CD14-positive monocyte (primary cell): ENCODE data around the gene PLCE1. TPM values are rescaled to one million over a fixed set of nuclear protein-coding genes. Genes with fewer than 3 reads are reported as not detected.

Experiments
- DNase-seq, 3 donors: peaks; one replicate each; pipeline ENCODE4 v3.0.0-alpha.2; 2011 to 2022
- H2AFZ ChIP-seq: 2 replicates; pipeline ENCODE4 v1.6.0; 2012; ENCODE audit warnings: mild to moderate bottlenecking, low read depth, low read length, inconsistent platforms; ENCODE audit not compliant: insufficient read depth, poor library complexity, severe bottlenecking
- H3K27ac ChIP-seq, 2 donors: 1 replicate in 1 of 2; 2 replicates in 1 of 2; pipeline ENCODE4 v1.5.1; 2012 to 2013; ENCODE audit warnings: low read length in 2 of 2, control low read depth in 1 of 2, inconsistent platforms in 1 of 2, low read depth in 1 of 2, mild to moderate bottlenecking in 1 of 2
- H3K27me3 ChIP-seq, 2 donors: one replicate each; pipeline versions ENCODE4 v1.6.0 to v1.6.1; 2011 to 2013; ENCODE audit warnings: low read length in 2 of 2; ENCODE audit not compliant: control insufficient read depth in 2 of 2, insufficient read depth in 2 of 2
- H3K36me3 ChIP-seq, 2 donors: replicated peaks in 1 of 2; 1 replicate in 1 of 2; 2 replicates in 1 of 2; pipeline versions ENCODE4 v1.5.1 to v1.6.1; 2012 to 2013; ENCODE audit warnings: low read length in 2 of 2, control low read depth in 1 of 2, inconsistent platforms in 1 of 2, mild to moderate bottlenecking in 1 of 2; ENCODE audit not compliant: insufficient read depth in 2 of 2, control insufficient read depth in 1 of 2
- H3K4me1 ChIP-seq, 2 donors: 1 replicate in 1 of 2; 2 replicates in 1 of 2; pipeline versions ENCODE4 v1.5.1 to v1.6.1; 2012 to 2013; ENCODE audit warnings: low read length in 2 of 2, control low read depth in 1 of 2, inconsistent platforms in 1 of 2, mild to moderate bottlenecking in 1 of 2, moderate library complexity in 1 of 2; ENCODE audit not compliant: insufficient read depth in 2 of 2, control insufficient read depth in 1 of 2
- H3K4me2 ChIP-seq: replicated peaks from 2 replicates; pipeline ENCODE3; 2012; ENCODE audit warnings: low read length, moderate library complexity, mild to moderate bottlenecking; ENCODE audit not compliant: poor library complexity, severe bottlenecking; ENCODE audit errors: extremely low read depth
- H3K4me3 ChIP-seq, 3 experiments: fragments of 200-600 bp in 1 of 3; sonication (generic) in 1 of 3; replicated peaks in 1 of 3; 1 replicate in 2 of 3; 2 replicates in 1 of 3; pipeline ENCODE4 v1.5.1; 2011 to 2013; ENCODE audit warnings: low read length in 3 of 3, mild to moderate bottlenecking in 3 of 3, control low read depth in 2 of 3, low read depth in 2 of 3, inconsistent platforms in 1 of 3, moderate library complexity in 1 of 3
- H3K79me2 ChIP-seq: 2 replicates; pipeline ENCODE4 v1.6.0; 2012; ENCODE audit warnings: mild to moderate bottlenecking, control low read depth, inconsistent platforms, low read length, moderate library complexity; ENCODE audit not compliant: insufficient read depth
- H3K9ac ChIP-seq: 2 replicates; pipeline ENCODE4 v1.6.0; 2017; ENCODE audit warnings: low read length, mild to moderate bottlenecking; ENCODE audit not compliant: insufficient read depth, poor library complexity, severe bottlenecking
- H3K9me3 ChIP-seq, 2 donors: replicated peaks in 1 of 2; 1 replicate in 1 of 2; 2 replicates in 1 of 2; pipeline versions ENCODE4 v1.5.1 to v1.6.1; 2012 to 2013; ENCODE audit warnings: low read length in 2 of 2, control low read depth in 1 of 2; ENCODE audit not compliant: control insufficient read depth in 1 of 2, insufficient read depth in 1 of 2
- H4K20me1 ChIP-seq: 2 replicates; pipeline ENCODE4 v1.6.0; 2012; ENCODE audit warnings: mild to moderate bottlenecking, low read length, control low read depth, moderate library complexity; ENCODE audit not compliant: insufficient read depth
- H3K27ac Mint-ChIP-seq, 7 donors: one replicate each; pipeline ENCODE4 v1.8.0; 2020; ENCODE audit warnings: mild to moderate bottlenecking in 7 of 7, mixed read lengths in 7 of 7, moderate library complexity in 6 of 7, inconsistent platforms in 2 of 7
- H3K27me3 Mint-ChIP-seq, 3 donors: one replicate each; pipeline ENCODE4 v1.8.0; 2021 to 2022; ENCODE audit warnings: low read depth in 3 of 3, mild to moderate bottlenecking in 3 of 3, mixed read lengths in 3 of 3, moderate library complexity in 3 of 3, inconsistent platforms in 1 of 3
- H3K36me3 Mint-ChIP-seq, 2 donors: one replicate each; pipeline ENCODE4 v1.8.0; 2020; ENCODE audit warnings: mixed read lengths in 2 of 2, inconsistent platforms in 1 of 2, mild to moderate bottlenecking in 1 of 2
- H3K4me1 Mint-ChIP-seq: one replicate; pipeline ENCODE4 v1.8.0; 2020; ENCODE audit warnings: mild to moderate bottlenecking, mixed read lengths
- H3K4me3 Mint-ChIP-seq, 2 donors: one replicate each; pipeline ENCODE4 v1.8.0; 2020; ENCODE audit warnings: mild to moderate bottlenecking in 2 of 2, mixed read lengths in 2 of 2, moderate library complexity in 1 of 2
- H3K9me3 Mint-ChIP-seq, 7 donors: one replicate each; pipeline ENCODE4 v1.8.0; 2020 to 2022; ENCODE audit warnings: mixed read lengths in 7 of 7, mild to moderate bottlenecking in 6 of 7, moderate library complexity in 6 of 7, inconsistent platforms in 2 of 7
- CTCF ChIP-seq: fragments of 200-600 bp; IDR thresholded peaks from one replicate; pipeline ENCODE4 v1.8.0; 2022; ENCODE audit warnings: antibody characterized with exemption, mild to moderate bottlenecking
- WGBS: methylation state at CpG from one replicate; pipeline ENCODE4 v1.1.5; 2013; ENCODE audit warnings: missing lambda C conversion rate; ENCODE audit not compliant: insufficient coverage; 5-methylcytosine and 5-hydroxymethylcytosine counted together
- intact Hi-C, 2 donors: fragments of 100-400 bp; cut with micrococcal nuclease; formaldehyde crosslinking; loops; one replicate each; pipeline versions ENCODE4 v1.15.0 to v1.15.1; 2023
- polyA plus RNA-seq, 3 donors: library from polyadenylated mRNA; depleted of rRNA in 1 of 3; unstranded in 2 of 3; stranded (reverse) in 1 of 3; fragments of 300-500 nt in 2 of 3; fragments of >200 nt in 1 of 3; fragmentation: Illumina TruSeq in 2 of 3; gene quantifications; 1 replicate in 2 of 3; 2 replicates in 1 of 3; pipeline ENCODE4 v1.2.3, GENCODE V29; 2012 to 2021

Gene PLCE1
- polyA plus RNA-seq, 3 donors: 0.02 TPM; not detected in 1

GRCh38 chr10:93996551-93996950 lies 2.8 kb downstream of the PLCE1 start:
- WGBS: no CpG with 5 or more reads among the region's 3 CpGs
- intact Hi-C loops: no loop called here
- no peaks in the 10 kb centered on the region for H3K79me2 ChIP-seq
- no peak for DNase-seq
- no peak overlapping the region for H3K4me3 ChIP-seq
- no peak overlapping the region for H3K9ac ChIP-seq
- no peak overlapping the region for H3K4me2 ChIP-seq
- no peaks in the 10 kb centered on the region for H3K36me3 ChIP-seq
- Mint-ChIP-seq H3K4me3 (no peak overlapping the region), H3K36me3 (no peaks in the 10 kb centered on the region), H3K27me3 (peaks cover 44 to 55% (median 51%) of the 10 kb centered on the region in 3 donors), H3K4me1 (peaks cover 3% of the 10 kb centered on the region), H3K27ac (no peak overlapping the region), H3K9me3 (peaks cover 0 to 6% (median 3%) of the 10 kb centered on the region in 7 donors)
- H3K9me3 ChIP-seq: peaks cover 0 to 20% of the 10 kb centered on the region in 2 donors
- no peaks in the 10 kb centered on the region for H4K20me1 ChIP-seq
- H3K27ac ChIP-seq: no peak overlapping the region
- H2AFZ ChIP-seq: no peak overlapping the region
- TF ChIP-seq CTCF: no peak
- H3K4me1 ChIP-seq: no peaks in the 10 kb centered on the region
- H3K27me3 ChIP-seq: peaks cover 46 to 55% of the 10 kb centered on the region in 2 donors

DNA sequence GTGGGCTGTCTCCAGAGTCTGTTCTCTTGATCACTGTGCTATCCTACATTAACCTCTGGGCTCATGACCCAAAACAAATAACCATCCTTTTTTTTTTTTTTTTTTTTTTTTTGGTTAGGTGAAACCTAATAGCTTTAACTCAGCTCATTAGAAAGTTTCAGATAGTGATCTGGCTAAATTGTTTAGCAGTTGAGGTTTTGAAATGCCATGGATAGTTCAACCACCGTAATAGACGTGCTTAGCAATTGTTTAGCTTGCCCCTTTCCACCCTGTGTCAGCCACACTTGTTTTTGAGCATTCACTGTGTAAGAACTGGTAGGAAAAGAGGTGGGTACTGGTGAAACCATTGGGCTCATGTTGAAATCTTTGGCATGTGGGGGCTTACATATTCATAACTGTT lies 3.8 kb downstream of the PLCE1 start:
- intact Hi-C loops: no loop called here
- Histone ChIP-seq H2AFZ (no peak overlapping the region), H3K27me3 (peaks cover 36 to 51% of the 10 kb centered on the region in 2 donors), H3K36me3 (no peaks in the 10 kb centered on the region), H3K79me2 (no peaks in the 10 kb centered on the region), H4K20me1 (no peaks in the 10 kb centered on the region), H3K4me3 (no peak overlapping the region), H3K9me3 (peaks cover 0 to 18% of the 10 kb centered on the region in 2 donors), H3K4me1 (no peaks in the 10 kb centered on the region), H3K27ac (no peak overlapping the region), H3K4me2 (no peak overlapping the region), H3K9ac (no peak overlapping the region)
- Mint-ChIP-seq H3K27ac (no peak overlapping the region), H3K4me3 (no peak overlapping the region), H3K9me3 (peaks cover 0 to 6% (median 3%) of the 10 kb centered on the region in 7 donors), H3K4me1 (peaks cover 3% of the 10 kb centered on the region), H3K27me3 (peaks cover 34 to 46% (median 41%) of the 10 kb centered on the region in 3 donors), H3K36me3 (no peaks in the 10 kb centered on the region)
- DNase-seq: no peak
- WGBS: no CpG with 5 or more reads among the region's 2 CpGs
- TF ChIP-seq CTCF: no peak
